K562 (cell line): ENCODE measurements around the gene STARD3NL.
"Not testable (repeated sequence)": the region's sequence is repeated elsewhere in the genome, so short reads cannot be mapped to it uniquely, and the experiment has no call there.

Experiments used
- CBFB ChIP-seq: sonication (generic); formaldehyde crosslinking; IDR thresholded peaks from 2 replicates; pipeline ENCODE4 v1.4.0; 2020; ENCODE audit warnings: mild to moderate bottlenecking, missing genetic modification reagents
- CREB3L1 ChIP-seq: fragments of 450-650 bp; IDR thresholded peaks from 2 replicates; pipeline ENCODE4 v1.6.1; 2014; ENCODE audit warnings: low read depth, mild to moderate bottlenecking, moderate library complexity, borderline replicate concordance
- POLR2A ChIP-seq: fragments of 450-650 bp; conservative IDR thresholded peaks from 2 replicates; pipeline ENCODE4 v1.6.1; 2016
- SP1 ChIP-seq: sonication (generic); formaldehyde crosslinking; IDR thresholded peaks from 2 replicates; pipeline ENCODE4 v1.8.1; 2022; ENCODE audit warnings: mild to moderate bottlenecking, missing genetic modification reagents
- YY1 ChIP-seq, 3 experiments: IDR thresholded peaks; 2 replicates each; pipeline ENCODE4 v1.6.1; 2011; ENCODE audit warnings: low read length in 2 of 3, mild to moderate bottlenecking in 2 of 3, moderate library complexity in 2 of 3, borderline replicate concordance in 1 of 3, control low read depth in 1 of 3, low read depth in 1 of 3; ENCODE audit not compliant: insufficient read depth in 3 of 3, insufficient replicate concordance in 2 of 3, control insufficient read depth in 1 of 3, insufficient read length in 1 of 3; ENCODE audit errors: extremely low read depth in 1 of 3
- ZNF124 ChIP-seq: sonication (generic); formaldehyde crosslinking; IDR thresholded peaks from 2 replicates; pipeline ENCODE4 v1.8.1; 2022; ENCODE audit warnings: missing genetic modification reagents
- TF ChIP-seq, protein P1 (sequence below), 3 experiments: IDR thresholded peaks in 2 of 3; conservative IDR thresholded peaks in 1 of 3; 2 replicates each; pipeline ENCODE4 v1.5.1; 2011 to 2012; ENCODE audit warnings: low read length in 3 of 3, mild to moderate bottlenecking in 3 of 3, control low read depth in 2 of 3, improper control_type of control experiment in 1 of 3, inconsistent platforms in 1 of 3, low read depth in 1 of 3, mixed read lengths in 1 of 3, moderate library complexity in 1 of 3; ENCODE audit not compliant: insufficient read depth in 2 of 3
- TF ChIP-seq, protein P2 (sequence below), 2 experiments: fragments of 450-650 bp; formaldehyde crosslinking in 1 of 2; IDR thresholded peaks; 2 replicates each; pipeline versions ENCODE4 v1.4.0 to v1.6.1; 2014 to 2020; ENCODE audit warnings: mild to moderate bottlenecking in 2 of 2, borderline replicate concordance in 1 of 2, low read depth in 1 of 2
- TF ChIP-seq, protein P3 (sequence below): fragments of 250-450 bp; sonication (Bioruptor Pico); IDR thresholded peaks from 2 replicates; pipeline ENCODE4 v1.6.1; 2021; ENCODE audit warnings: mild to moderate bottlenecking
- TF ChIP-seq, protein P4 (sequence below), 3 experiments: fragments of 200-800 bp in 1 of 3; fragments of 250-450 bp in 1 of 3; fragments of 450-650 bp in 1 of 3; sonication (Bioruptor Pico) in 1 of 3; sonication (Bioruptor generic) in 1 of 3; formaldehyde crosslinking in 1 of 3; IDR thresholded peaks; 2 replicates each; pipeline versions ENCODE4 v1.6.1 to v1.8.0; 2016 to 2022; ENCODE audit warnings: mild to moderate bottlenecking in 2 of 3, missing genetic modification characterization in 2 of 3, missing compliant biosample characterization in 1 of 3, moderate library complexity in 1 of 3

GRCh38 chr7:38175547-38175946 is 2.5 kb upstream of the STARD3NL start:
- TF ChIP-seq, protein P1, sequence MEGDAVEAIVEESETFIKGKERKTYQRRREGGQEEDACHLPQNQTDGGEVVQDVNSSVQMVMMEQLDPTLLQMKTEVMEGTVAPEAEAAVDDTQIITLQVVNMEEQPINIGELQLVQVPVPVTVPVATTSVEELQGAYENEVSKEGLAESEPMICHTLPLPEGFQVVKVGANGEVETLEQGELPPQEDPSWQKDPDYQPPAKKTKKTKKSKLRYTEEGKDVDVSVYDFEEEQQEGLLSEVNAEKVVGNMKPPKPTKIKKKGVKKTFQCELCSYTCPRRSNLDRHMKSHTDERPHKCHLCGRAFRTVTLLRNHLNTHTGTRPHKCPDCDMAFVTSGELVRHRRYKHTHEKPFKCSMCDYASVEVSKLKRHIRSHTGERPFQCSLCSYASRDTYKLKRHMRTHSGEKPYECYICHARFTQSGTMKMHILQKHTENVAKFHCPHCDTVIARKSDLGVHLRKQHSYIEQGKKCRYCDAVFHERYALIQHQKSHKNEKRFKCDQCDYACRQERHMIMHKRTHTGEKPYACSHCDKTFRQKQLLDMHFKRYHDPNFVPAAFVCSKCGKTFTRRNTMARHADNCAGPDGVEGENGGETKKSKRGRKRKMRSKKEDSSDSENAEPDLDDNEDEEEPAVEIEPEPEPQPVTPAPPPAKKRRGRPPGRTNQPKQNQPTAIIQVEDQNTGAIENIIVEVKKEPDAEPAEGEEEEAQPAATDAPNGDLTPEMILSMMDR (IDR thresholded peaks at IDR 0.05 in 2 of 3, conservative IDR thresholded peaks at IDR 0.05 in 1 of 3; ENCODE audit: insufficient read depth in 2 of 3, low read depth in 1 of 3, low read length in 3 of 3) = not testable (repeated sequence)
- TF ChIP-seq, protein P2, sequence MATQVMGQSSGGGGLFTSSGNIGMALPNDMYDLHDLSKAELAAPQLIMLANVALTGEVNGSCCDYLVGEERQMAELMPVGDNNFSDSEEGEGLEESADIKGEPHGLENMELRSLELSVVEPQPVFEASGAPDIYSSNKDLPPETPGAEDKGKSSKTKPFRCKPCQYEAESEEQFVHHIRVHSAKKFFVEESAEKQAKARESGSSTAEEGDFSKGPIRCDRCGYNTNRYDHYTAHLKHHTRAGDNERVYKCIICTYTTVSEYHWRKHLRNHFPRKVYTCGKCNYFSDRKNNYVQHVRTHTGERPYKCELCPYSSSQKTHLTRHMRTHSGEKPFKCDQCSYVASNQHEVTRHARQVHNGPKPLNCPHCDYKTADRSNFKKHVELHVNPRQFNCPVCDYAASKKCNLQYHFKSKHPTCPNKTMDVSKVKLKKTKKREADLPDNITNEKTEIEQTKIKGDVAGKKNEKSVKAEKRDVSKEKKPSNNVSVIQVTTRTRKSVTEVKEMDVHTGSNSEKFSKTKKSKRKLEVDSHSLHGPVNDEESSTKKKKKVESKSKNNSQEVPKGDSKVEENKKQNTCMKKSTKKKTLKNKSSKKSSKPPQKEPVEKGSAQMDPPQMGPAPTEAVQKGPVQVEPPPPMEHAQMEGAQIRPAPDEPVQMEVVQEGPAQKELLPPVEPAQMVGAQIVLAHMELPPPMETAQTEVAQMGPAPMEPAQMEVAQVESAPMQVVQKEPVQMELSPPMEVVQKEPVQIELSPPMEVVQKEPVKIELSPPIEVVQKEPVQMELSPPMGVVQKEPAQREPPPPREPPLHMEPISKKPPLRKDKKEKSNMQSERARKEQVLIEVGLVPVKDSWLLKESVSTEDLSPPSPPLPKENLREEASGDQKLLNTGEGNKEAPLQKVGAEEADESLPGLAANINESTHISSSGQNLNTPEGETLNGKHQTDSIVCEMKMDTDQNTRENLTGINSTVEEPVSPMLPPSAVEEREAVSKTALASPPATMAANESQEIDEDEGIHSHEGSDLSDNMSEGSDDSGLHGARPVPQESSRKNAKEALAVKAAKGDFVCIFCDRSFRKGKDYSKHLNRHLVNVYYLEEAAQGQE (IDR thresholded peaks at IDR 0.05; ENCODE audit: borderline replicate concordance) = not testable (repeated sequence)
- TF ChIP-seq, protein P2 (CRISPR knock-in tag; IDR thresholded peaks at IDR 0.05; ENCODE audit: low read depth) = not testable (repeated sequence)
- TF ChIP-seq, protein P3, sequence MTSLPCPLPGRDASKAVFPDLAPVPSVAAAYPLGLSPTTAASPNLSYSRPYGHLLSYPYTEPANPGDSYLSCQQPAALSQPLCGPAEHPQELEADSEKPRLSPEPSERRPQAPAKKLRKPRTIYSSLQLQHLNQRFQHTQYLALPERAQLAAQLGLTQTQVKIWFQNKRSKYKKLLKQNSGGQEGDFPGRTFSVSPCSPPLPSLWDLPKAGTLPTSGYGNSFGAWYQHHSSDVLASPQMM (CRISPR knock-in tag) = not testable (repeated sequence)
- TF ChIP-seq POLR2A; YY1 (IDR thresholded peaks at IDR 0.05; ENCODE audit: borderline replicate concordance in 1 of 3, control insufficient read depth in 1 of 3, extremely low read depth in 1 of 3, insufficient read depth in 3 of 3, insufficient read length in 1 of 3, insufficient replicate concordance in 2 of 3, low read depth in 1 of 3, low read length in 2 of 3); SP1 (CRISPR knock-in tag); CREB3L1; ZNF124; CBFB (CRISPR knock-in tag): not testable (repeated sequence)
- TF ChIP-seq, protein P4, sequence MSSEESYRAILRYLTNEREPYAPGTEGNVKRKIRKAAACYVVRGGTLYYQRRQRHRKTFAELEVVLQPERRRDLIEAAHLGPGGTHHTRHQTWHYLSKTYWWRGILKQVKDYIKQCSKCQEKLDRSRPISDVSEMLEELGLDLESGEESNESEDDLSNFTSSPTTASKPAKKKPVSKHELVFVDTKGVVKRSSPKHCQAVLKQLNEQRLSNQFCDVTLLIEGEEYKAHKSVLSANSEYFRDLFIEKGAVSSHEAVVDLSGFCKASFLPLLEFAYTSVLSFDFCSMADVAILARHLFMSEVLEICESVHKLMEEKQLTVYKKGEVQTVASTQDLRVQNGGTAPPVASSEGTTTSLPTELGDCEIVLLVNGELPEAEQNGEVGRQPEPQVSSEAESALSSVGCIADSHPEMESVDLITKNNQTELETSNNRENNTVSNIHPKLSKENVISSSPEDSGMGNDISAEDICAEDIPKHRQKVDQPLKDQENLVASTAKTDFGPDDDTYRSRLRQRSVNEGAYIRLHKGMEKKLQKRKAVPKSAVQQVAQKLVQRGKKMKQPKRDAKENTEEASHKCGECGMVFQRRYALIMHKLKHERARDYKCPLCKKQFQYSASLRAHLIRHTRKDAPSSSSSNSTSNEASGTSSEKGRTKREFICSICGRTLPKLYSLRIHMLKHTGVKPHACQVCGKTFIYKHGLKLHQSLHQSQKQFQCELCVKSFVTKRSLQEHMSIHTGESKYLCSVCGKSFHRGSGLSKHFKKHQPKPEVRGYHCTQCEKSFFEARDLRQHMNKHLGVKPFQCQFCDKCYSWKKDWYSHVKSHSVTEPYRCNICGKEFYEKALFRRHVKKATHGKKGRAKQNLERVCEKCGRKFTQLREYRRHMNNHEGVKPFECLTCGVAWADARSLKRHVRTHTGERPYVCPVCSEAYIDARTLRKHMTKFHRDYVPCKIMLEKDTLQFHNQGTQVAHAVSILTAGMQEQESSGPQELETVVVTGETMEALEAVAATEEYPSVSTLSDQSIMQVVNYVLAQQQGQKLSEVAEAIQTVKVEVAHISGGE (CRISPR knock-in tag; IDR thresholded peaks at IDR 0.05) = not testable (repeated sequence)
